ENCODE measurements around the gene PIK3AP1. TPM values are rescaled to one million over a fixed set of nuclear protein-coding genes. Genes with fewer than 3 reads are reported as not detected.
A peak's percentile ranks its signal among the peaks of the same experiment; 100 is the strongest.

The PIK3AP1 gene
- total RNA-seq, 1 donor from 2014 or later, result 5.9 TPM

DNA sequence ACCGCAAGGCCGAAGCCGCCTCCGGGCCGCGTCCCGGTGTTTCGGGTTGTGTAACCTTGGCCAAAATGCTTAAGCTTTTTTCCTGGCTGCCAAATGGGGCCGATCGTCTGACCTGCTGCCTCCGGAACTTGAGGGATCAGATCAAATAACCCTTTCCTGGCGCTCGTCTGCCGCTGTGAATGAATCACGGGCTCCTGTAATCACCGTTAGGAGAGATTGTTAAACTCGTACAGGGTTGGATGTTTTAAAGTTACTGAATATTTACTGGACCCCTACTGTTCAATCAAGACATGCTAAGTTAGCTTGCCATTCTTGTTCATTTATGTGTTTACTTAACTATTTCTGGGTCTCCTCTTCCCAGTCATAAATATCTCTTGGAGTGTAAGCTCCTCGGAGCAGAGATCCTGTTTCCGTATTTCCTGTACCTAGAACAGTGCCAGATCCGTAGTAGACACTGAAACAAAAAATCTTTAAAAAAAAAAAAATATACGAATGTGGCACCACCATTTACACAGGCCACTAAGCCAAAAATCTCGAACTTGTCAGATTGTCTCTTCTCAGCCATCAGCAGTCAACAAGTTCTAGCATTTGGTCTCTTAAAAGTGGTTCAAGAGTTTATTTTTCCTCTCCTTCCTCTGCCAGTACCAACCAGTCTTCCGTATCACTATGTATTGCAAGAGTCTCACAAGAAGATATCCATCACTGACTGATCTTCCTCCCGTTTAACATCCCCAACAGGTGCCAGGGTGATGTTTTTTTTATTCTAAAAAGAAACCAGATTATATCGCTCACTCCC is 132.9 kb downstream of the PIK3AP1 start:
- Histone ChIP-seq H3K27me3 (no peaks in the 10 kb centered on the region), H3K9me3 (no peaks in the 10 kb centered on the region), H3K27ac (peak overlapping the region; percentile 97 to 98), H3K4me1 (peaks cover 3 to 36% of the 10 kb centered on the region in 2 donors), H3K36me3 (no peaks in the 10 kb centered on the region), H3K4me3 (peak overlapping the region; percentile 96 to 97)
- intact Hi-C loops (cut with DNase I), result loop anchor here (1.0 to 10.0 kb wide), 4 partner anchors 75 to 435 kb away; partner anchors contain the start of genes LCOR and TLL2
- TF ChIP-seq, protein P1, sequence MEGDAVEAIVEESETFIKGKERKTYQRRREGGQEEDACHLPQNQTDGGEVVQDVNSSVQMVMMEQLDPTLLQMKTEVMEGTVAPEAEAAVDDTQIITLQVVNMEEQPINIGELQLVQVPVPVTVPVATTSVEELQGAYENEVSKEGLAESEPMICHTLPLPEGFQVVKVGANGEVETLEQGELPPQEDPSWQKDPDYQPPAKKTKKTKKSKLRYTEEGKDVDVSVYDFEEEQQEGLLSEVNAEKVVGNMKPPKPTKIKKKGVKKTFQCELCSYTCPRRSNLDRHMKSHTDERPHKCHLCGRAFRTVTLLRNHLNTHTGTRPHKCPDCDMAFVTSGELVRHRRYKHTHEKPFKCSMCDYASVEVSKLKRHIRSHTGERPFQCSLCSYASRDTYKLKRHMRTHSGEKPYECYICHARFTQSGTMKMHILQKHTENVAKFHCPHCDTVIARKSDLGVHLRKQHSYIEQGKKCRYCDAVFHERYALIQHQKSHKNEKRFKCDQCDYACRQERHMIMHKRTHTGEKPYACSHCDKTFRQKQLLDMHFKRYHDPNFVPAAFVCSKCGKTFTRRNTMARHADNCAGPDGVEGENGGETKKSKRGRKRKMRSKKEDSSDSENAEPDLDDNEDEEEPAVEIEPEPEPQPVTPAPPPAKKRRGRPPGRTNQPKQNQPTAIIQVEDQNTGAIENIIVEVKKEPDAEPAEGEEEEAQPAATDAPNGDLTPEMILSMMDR (IDR thresholded peaks at IDR 0.05), result no peak
- DNase-seq (ENCODE audit: low spot score in 2 of 2), result peak in 1 of 2 donors; percentile 88

DNA sequence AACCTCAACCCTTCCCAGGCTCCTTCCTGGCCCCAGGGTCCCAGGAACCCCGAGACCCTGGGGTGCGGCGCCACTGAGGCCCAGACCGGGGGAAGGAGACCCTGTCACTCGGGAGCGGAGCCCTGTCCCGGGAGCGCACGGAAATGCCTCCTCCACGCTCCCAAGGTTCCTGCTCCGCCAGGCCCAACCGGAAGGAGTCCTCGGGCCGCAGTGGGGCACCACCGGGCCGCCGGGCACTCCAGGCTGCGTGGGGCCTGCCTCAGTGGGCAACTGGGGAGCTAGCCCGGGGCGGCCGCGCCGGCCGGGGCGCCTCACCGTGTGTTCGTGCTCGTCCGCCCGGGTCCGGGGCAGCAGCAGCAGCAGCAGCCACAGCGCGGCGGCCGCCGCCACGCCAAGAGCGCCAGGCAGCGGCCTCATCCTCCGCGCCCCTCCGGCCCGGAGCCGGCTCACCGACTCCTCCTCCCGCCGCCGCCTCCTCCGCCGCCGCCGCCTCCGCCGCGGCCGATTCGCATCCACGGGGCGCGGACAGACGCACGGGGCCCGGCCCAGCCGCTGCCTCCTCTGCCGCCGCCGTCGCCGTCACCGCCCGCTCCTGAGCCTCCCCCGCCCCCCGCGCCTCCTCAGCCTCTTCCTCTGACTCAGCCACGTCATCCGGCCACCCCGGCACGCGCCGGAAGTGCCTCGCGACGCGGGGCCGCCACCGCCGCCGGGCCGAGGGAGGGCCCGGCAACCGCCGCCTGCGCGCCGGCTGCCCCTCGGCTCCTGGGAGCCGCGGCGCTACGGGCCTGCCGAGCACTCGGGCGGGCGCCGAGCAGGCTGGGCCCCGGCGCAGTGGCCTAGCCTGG is 133.7 kb downstream of the PIK3AP1 start, which contains the start of gene TM9SF3:
TSS of gene TM9SF3 (minus strand) at position 594 of the 845 bp plus-strand sequence. CDS start at position 417, 177 bp downstream.
- TF ChIP-seq, protein P1 (IDR thresholded peaks at IDR 0.05), result peak in 1 of 3 experiments; percentile 18
- Histone ChIP-seq H3K4me1 (peaks cover 3 to 44% of the 10 kb centered on the region in 2 donors), H3K4me3 (peak within 1 kb of the TSS; percentile 96 to 97), H3K27ac (peak within 1 kb of the TSS; percentile 97 to 98), H3K27me3 (no peaks in the 10 kb centered on the region), H3K9me3 (no peaks in the 10 kb centered on the region), H3K36me3 (no peaks in the 10 kb centered on the region)
- intact Hi-C loops (cut with DNase I), result loop anchor here (1.0 to 10.0 kb wide), 4 partner anchors 74 to 436 kb away; partner anchors contain the start of genes LCOR and TLL2
- DNase-seq (ENCODE audit: low spot score in 2 of 2), result peak; percentile 67 to 96

DNA sequence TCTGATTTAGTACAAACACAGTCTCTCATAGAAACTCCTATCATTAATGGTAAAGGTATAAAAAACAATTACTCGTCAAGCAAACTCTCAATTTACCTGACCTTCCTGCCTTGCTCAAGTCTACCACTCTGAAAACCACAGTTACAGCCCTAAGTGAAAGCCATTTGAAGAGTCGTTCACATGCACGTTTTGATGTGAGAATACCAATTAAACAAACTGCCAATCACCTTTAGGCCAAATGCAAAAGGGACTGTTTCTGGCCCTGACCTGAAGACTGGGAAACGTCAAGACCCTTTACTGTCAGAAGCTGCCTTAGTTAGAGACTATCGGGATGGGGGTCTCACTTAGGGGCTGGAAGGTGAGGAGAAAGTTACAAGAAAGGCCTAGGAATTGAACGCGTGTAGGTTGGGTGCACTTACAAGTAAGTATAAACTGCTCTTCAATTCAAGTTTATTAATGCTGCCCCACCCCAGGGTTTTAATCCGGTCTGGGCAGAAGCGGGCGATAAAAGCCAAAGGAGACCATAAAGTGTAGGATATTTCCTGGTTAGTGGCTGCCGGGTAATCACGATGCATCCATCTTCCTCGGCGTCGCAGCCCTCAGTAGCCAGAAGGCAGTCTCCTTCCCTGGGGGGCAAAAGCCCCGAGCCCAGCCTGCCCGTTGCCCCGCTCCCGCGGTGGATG is 134.4 kb downstream of the PIK3AP1 start:
- H3K27me3 ChIP-seq, result no peaks in the 10 kb centered on the region
- peaks cover 3 to 47% of the 10 kb centered on the region in 2 donors for H3K4me1 ChIP-seq
- TF ChIP-seq, protein P1 (IDR thresholded peaks at IDR 0.05), result no peak
- no peaks in the 10 kb centered on the region for H3K36me3 ChIP-seq
- H3K4me3 ChIP-seq, result peak overlapping the region; percentile 96 to 97
- peak overlapping the region; percentile 97 to 98 for H3K27ac ChIP-seq
- intact Hi-C loops (cut with DNase I), result loop anchor here (2.0 to 10.0 kb wide), 3 partner anchors 73 to 436 kb away; partner anchors contain the start of gene TLL2
- no peak for DNase-seq (ENCODE audit: low spot score in 2 of 2)
- no peaks in the 10 kb centered on the region for H3K9me3 ChIP-seq

DNA sequence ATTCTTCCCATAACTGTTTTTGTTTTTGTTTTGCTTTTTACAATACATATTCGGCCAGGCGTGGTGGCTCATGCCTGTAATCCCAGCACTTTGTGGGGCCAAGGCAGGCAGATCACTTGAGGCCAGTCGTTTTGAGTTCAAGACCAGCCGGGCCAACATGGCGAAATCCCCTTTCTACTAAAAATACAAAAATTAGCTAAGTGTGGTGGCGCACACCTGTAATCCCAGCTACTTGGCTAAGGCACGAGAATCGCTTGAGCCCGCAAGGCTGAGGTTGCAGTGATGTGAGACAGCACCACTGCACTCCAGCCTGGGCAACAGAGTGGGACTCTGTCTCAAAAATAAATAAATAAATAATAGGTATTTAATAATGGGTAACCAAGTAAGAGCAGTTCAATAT is 135.8 kb downstream of the PIK3AP1 start:
- no peak for DNase-seq (ENCODE audit: low spot score in 2 of 2)
- TF ChIP-seq, protein P1 (IDR thresholded peaks at IDR 0.05), result no peak
- Histone ChIP-seq H3K36me3 (no peaks in the 10 kb centered on the region), H3K27ac (no peak overlapping the region), H3K9me3 (no peaks in the 10 kb centered on the region), H3K27me3 (no peaks in the 10 kb centered on the region), H3K4me1 (peaks cover 3 to 50% of the 10 kb centered on the region in 2 donors), H3K4me3 (peak overlapping the region in 1 of 2 donors; percentile 96)
- intact Hi-C loops (cut with DNase I), result loop anchor here (10.0 kb wide), 1 partner anchor 300 kb away; no protein-coding TSS in a partner anchor

DNA sequence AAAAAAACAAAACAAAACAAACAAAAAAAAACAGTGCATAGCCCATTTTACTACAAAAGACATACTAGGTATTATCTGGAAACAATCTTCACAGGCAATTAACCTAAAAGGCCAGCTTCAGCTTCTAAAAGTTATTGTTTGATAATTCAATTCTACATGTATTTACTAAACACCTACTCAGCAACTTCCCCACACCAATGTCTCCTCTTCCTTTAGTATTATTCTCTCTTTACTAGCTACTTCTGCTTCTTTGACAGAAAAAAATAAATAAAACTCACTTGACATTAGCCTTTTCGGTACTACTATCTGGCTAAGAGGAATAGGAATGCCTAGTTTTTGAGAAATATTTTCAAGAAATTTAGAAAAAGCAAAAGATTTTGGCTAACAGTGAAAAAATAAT is 136.3 kb downstream of the PIK3AP1 start:
- DNase-seq (ENCODE audit: low spot score in 2 of 2), result no peak
- TF ChIP-seq, protein P1 (IDR thresholded peaks at IDR 0.05), result no peak
- no peaks in the 10 kb centered on the region for H3K27me3 ChIP-seq
- intact Hi-C loops (cut with DNase I), result loop anchor here (10.0 kb wide), 1 partner anchor 299 kb away; no protein-coding TSS in a partner anchor
- H3K36me3 ChIP-seq, result no peaks in the 10 kb centered on the region
- peaks cover 3 to 50% of the 10 kb centered on the region in 2 donors for H3K4me1 ChIP-seq
- no peaks in the 10 kb centered on the region for H3K9me3 ChIP-seq
- no peak overlapping the region for H3K4me3 ChIP-seq
- H3K27ac ChIP-seq, result no peak overlapping the region
